Osteoblast (primary cell): ENCODE measurements around the gene USP6NL. TPM values are rescaled to one million over a fixed set of nuclear protein-coding genes. Genes with fewer than 3 reads are reported as not detected.

Source experiments
- DNase-seq: peaks from one replicate; pipeline ENCODE4 v3.0.0; 2011; ENCODE audit warnings: low spot score, mixed read lengths; ENCODE audit not compliant: insufficient read length; ENCODE audit errors: missing footprints
- H2AFZ ChIP-seq: 2 replicates; pipeline ENCODE4 v1.6.0; 2011; ENCODE audit warnings: mild to moderate bottlenecking, low read length
- H3K27ac ChIP-seq: 2 replicates; pipeline ENCODE4 v1.5.1; 2011; ENCODE audit warnings: mild to moderate bottlenecking, low read depth, low read length, moderate library complexity
- H3K27me3 ChIP-seq: 2 replicates; pipeline ENCODE4 v1.6.0; 2012; ENCODE audit warnings: mild to moderate bottlenecking, control low read depth, inconsistent platforms, low read length, moderate library complexity; ENCODE audit not compliant: insufficient read depth
- H3K36me3 ChIP-seq: 2 replicates; pipeline ENCODE4 v1.5.1; 2011; ENCODE audit warnings: mild to moderate bottlenecking, low read length, control low read depth, moderate library complexity; ENCODE audit not compliant: insufficient read depth
- H3K4me1 ChIP-seq: 2 replicates; pipeline ENCODE4 v1.5.1; 2011; ENCODE audit warnings: mild to moderate bottlenecking, low read length, control low read depth, moderate library complexity; ENCODE audit not compliant: insufficient read depth
- H3K4me2 ChIP-seq: 2 replicates; pipeline ENCODE4 v1.6.0; 2011; ENCODE audit warnings: mild to moderate bottlenecking, low read length; ENCODE audit not compliant: insufficient read depth
- H3K4me3 ChIP-seq: fragments of 200-600 bp; sonication (generic); 3 replicates; pipeline ENCODE4 v1.5.1; 2012; ENCODE audit warnings: mild to moderate bottlenecking, low read length, inconsistent platforms; ENCODE audit not compliant: insufficient read depth
- H3K79me2 ChIP-seq: 2 replicates; pipeline ENCODE4 v1.6.0; 2012; ENCODE audit warnings: mild to moderate bottlenecking, low read length, control low read depth, inconsistent platforms; ENCODE audit not compliant: insufficient read depth
- H3K9me3 ChIP-seq: 2 replicates; pipeline ENCODE4 v1.5.1; 2011; ENCODE audit warnings: low read depth, low read length, control low read depth
- H4K20me1 ChIP-seq: 2 replicates; pipeline ENCODE4 v1.6.0; 2012; ENCODE audit warnings: mild to moderate bottlenecking, low read length, control low read depth; ENCODE audit not compliant: insufficient read depth
- total RNA-seq: library from RNA; depleted of rRNA; stranded (reverse); fragments of >200 nt; gene quantifications from 2 replicates; pipeline ENCODE4 v1.2.3, GENCODE V29; 2012
- TF ChIP-seq, protein P1 (sequence below): IDR thresholded peaks from 2 replicates; pipeline ENCODE4 v1.5.1; 2011; ENCODE audit warnings: mild to moderate bottlenecking, low read depth, low read length, moderate library complexity; ENCODE audit errors: extremely low read depth

USP6NL gene
- total RNA-seq, 1 donor: 13.8 TPM

DNA sequence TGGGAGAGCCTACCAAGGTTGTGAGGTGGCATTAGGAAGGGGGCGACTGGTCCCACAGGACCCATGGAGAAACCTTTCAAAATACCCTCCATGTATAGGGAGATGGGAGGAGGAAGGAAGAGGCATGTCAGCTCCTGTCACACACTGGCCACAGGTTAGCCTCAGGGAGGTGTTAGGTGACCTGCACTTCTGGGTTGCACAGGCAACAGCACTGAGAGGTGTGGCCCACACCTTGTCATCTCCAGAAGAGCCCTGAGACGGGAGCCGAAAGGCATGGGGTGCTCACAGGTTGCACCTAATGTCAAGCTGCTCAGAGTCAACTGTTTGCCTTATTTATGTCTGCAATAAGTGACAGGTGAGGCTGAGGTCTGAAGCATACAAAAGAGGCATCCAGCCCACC, 14.6 kb upstream of the USP6NL start:
- Histone ChIP-seq H3K36me3 (no peaks in the 10 kb centered on the region), H4K20me1 (no peaks in the 10 kb centered on the region), H3K4me2 (no peak overlapping the region), H2AFZ (no peak overlapping the region), H3K27ac (no peak overlapping the region), H3K27me3 (peaks cover 6% of the 10 kb centered on the region), H3K4me3 (no peak overlapping the region), H3K9me3 (no peaks in the 10 kb centered on the region), H3K4me1 (no peaks in the 10 kb centered on the region), H3K79me2 (no peaks in the 10 kb centered on the region)
- DNase-seq: no peak
- TF ChIP-seq, protein P1, sequence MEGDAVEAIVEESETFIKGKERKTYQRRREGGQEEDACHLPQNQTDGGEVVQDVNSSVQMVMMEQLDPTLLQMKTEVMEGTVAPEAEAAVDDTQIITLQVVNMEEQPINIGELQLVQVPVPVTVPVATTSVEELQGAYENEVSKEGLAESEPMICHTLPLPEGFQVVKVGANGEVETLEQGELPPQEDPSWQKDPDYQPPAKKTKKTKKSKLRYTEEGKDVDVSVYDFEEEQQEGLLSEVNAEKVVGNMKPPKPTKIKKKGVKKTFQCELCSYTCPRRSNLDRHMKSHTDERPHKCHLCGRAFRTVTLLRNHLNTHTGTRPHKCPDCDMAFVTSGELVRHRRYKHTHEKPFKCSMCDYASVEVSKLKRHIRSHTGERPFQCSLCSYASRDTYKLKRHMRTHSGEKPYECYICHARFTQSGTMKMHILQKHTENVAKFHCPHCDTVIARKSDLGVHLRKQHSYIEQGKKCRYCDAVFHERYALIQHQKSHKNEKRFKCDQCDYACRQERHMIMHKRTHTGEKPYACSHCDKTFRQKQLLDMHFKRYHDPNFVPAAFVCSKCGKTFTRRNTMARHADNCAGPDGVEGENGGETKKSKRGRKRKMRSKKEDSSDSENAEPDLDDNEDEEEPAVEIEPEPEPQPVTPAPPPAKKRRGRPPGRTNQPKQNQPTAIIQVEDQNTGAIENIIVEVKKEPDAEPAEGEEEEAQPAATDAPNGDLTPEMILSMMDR: no peak

DNA sequence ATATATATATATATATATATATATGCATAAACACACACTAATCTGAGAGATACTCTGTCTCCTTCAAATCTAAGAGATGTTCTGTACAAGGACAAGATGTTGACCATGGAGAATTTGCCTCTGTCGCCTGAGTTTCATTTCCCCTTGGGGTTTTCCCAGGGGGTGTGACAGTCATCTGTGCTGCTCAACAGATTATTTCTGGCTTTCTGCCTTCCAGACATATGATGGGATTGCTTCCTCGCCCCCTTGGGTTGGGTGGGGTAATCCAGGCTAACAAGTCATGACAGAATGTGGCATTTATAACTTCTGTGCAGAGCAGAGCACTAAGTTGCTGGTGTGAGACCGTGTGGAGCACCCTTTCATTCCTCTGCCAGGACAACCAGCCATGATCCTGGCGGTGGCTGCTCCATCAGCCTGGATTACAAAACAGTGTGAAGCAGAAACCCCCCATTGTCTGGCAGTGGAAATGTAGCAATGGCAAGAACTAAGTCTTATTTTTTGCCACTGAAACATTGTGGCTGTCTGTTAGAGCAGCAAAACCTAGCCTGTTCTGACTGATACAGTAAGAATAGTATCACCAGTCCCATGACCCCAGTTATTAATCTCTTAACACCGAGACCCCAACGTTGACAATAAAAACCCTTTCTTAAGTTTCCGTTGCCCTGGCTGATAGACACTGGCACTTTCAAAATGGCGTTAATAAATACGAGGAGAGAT, 13.7 kb upstream of the USP6NL start:
- Histone ChIP-seq H3K9me3 (no peaks in the 10 kb centered on the region), H3K27ac (no peak overlapping the region), H3K4me1 (no peaks in the 10 kb centered on the region), H4K20me1 (no peaks in the 10 kb centered on the region), H3K27me3 (peaks cover 6% of the 10 kb centered on the region), H3K4me2 (no peak overlapping the region), H3K4me3 (no peak overlapping the region), H2AFZ (no peak overlapping the region), H3K79me2 (no peaks in the 10 kb centered on the region), H3K36me3 (no peaks in the 10 kb centered on the region)
- no peak for DNase-seq
- TF ChIP-seq, protein P1: no peak

DNA sequence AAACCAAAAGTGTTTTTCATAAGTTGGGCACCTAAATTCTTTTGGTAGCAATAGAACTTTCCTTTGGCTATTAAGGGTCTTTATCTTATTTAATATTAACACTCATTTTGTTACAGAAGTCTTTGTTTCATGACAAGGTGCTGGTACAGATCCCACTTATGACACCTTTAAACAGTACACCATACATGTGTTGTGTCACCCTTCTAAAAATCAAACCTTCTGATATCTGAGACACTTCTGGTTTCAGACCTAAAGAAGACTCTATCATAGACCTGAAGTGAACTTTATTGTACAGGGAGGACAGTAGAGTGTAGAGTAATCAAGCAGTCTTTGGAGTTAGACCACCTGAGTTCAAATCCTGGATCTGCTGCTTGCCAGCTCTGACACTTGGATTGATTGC, 5.8 kb upstream of the USP6NL start:
- DNase-seq: no peak
- TF ChIP-seq, protein P1: no peak
- H3K27me3 ChIP-seq: no peaks in the 10 kb centered on the region
- no peak overlapping the region for H3K4me3 ChIP-seq
- H4K20me1 ChIP-seq: no peaks in the 10 kb centered on the region
- no peaks in the 10 kb centered on the region for H3K79me2 ChIP-seq
- no peak overlapping the region for H3K4me2 ChIP-seq
- no peak overlapping the region for H2AFZ ChIP-seq
- H3K4me1 ChIP-seq: peaks cover 8% of the 10 kb centered on the region
- no peak overlapping the region for H3K27ac ChIP-seq
- no peaks in the 10 kb centered on the region for H3K36me3 ChIP-seq
- no peaks in the 10 kb centered on the region for H3K9me3 ChIP-seq

DNA sequence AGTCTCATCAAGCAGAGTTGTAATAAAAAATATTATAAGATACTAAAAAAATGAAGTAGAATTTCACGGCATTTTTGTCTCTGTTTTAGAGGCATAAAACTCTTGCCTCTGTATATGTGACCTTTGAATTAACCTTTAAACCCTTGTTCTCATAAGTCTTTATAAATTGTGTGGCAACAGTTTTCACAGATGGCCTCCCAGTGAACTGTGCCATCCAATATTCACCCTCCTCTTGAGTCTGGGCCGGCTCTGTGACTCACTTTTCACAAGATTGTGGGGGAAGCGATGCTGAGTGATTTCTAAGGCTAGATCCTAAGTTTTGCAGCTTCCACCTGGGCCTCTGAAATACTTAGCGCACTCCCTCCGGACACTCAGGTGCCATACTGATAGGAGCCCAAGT, 4.6 kb upstream of the USP6NL start:
- Histone ChIP-seq H3K27me3 (no peaks in the 10 kb centered on the region), H3K4me2 (no peak overlapping the region), H3K9me3 (no peaks in the 10 kb centered on the region), H3K4me1 (peaks cover 12% of the 10 kb centered on the region), H3K27ac (no peak overlapping the region), H3K79me2 (no peaks in the 10 kb centered on the region), H4K20me1 (no peaks in the 10 kb centered on the region), H3K36me3 (no peaks in the 10 kb centered on the region), H3K4me3 (no peak overlapping the region), H2AFZ (no peak overlapping the region)
- DNase-seq: no peak
- TF ChIP-seq, protein P1: no peak
